Measurements from ENCODE around the gene SEZ6L.
A peak's percentile ranks its signal among the peaks of the same experiment; 100 is the strongest.
"Not testable (repeated sequence)": the region's sequence is repeated elsewhere in the genome, so short reads cannot be mapped to it uniquely, and the experiment has no call there.

Gene SEZ6L

DNA sequence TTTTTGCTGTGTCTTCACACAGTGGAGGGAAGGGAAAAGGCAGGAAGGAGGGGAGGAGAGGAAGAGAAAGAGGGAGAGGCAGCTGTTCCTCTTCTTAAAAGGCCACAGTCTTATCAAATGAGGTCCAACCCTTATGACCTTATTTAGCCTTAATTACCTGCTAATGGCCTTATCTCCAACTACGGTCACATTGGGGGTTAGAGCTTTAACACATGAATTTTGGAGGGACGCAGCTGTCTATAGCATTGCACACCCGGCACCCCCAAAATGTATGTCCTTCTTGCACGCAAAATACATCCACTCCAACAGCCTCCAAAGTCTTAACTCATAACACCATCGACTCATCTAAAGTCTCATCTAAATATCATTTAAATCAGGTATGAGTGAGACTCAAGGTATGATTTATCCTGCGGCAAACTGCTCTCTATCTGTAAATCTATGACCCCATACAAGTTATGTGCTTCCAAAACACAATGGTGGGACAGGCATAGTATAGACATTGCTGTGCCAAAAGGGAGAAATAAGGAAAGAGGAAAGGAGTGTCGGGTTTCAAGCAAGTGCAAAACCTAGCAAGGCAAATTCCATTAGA, 214.8 kb downstream of the SEZ6L start:
- no peak for DNase-seq (ENCODE audit: low spot score)

DNA sequence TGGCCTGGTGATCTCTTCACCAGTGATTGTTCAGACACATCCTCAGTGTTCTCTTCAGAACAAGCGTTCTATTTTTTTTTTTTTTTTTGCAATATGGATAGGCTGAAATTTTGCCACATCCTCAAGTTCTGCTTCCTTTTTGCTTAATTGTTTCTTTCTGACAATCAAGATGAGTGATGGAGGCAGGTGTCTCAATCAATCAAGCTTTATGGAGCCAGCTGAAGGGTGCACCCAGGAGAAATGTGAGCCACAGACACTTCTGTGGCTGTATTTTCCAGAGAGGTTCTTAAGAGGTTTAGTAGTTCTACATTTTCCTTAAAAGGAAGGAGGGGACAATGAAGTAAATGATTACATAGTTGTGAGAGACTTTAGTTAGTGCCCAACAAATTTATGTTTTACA, 215.9 kb downstream of the SEZ6L start:
- no peak for DNase-seq (ENCODE audit: low spot score)

DNA sequence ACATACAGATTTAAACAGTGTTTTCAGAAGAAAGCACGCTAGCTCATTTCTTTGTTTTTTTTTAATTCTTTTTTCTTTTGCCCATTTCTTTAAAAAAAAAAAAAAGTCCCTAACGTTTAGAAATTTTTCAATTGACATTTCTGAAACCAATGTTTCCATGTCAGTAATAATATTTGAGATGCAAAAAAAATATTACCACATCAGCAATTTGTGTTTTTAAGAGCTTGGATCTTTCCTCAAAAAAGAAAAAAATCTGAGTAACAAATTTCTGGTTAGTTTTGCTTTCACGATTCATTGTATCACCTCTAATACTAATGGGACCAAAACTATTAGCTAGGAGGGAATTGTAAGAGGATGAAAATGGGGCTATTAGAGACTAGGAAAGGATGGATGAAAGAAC, 219.9 kb downstream of the SEZ6L start:
- no peak for DNase-seq (ENCODE audit: low spot score)

DNA sequence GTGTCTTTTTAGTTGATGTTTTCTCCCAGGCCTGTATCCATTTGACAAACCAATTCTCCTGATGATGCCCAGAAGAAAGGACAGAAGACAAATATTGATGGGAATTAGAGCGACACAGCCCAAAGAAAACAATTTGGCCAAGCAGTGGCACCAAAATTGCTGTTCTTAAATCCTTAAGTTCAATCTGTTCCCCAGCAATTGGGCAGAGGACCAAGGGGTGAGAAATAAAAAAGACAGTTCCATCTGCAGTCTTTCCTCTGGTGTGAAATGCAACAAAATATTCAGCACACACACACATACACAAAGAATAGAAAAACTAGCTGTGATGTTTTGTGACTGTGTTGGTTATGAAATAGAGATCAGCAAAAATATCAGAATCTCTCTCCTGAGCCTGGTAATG, 221.8 kb downstream of the SEZ6L start:
- DNase-seq (ENCODE audit: low spot score) = no peak

DNA sequence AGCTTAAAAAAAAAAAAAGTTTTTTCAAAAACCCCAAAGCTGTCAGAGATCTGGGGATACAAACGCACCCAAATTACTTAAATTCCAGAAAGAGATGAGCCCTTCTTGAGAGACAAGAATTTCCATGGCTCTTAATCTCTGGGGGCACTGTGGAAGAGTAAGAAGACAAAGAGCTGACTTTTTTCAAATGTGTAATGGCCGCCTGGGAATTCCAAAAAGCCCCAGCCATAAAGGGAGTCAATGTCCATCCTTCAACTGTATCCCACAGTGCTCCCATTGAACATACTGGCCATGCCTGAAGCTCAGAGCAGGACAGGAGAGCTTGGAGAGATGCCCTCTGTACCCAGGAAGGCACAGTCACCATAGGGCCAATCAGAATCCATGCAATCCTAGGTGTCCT, 222.4 kb downstream of the SEZ6L start:
- no peak for DNase-seq (ENCODE audit: low spot score)

DNA sequence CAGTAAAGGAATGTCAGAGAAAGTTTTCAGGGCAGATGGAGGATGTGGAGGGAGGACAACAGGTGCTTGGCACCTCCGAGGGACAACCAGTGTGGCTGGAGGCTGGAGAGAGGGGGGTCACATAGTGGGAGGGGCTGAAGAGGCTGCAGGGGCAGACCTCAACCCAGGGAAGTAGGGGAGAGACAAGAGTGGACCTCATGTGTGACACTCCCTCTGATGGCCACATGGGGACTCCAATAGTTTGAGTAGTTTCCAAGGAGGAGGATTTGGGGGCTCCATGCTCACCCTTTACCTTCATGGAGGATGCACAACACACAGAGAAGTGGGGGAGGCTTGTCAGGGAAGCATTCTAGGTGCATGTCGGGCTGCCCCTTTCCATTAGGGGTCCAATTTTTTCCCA, 224.7 kb downstream of the SEZ6L start:
- peak; percentile 16 for DNase-seq (ENCODE audit: low spot score)

DNA sequence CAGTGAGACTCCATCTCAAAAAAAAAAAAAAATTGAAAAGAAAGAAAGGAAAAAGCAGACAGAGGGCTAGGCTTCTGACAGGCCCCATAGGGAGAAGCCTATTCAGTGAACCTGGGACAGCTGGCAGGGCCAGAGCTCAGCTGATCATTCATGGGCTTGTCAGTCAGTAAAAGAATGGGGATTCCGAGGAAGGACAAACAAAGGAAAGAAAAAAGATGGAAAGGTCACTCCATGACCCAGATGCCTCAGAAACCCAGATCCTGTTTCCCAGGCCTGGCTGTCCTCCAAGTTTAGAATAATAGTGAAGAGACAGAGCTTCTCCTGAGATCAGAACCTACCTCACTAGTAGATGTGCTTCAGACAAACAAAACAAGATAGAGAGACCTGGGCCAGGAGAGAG, 225.5 kb downstream of the SEZ6L start:
- no peak for DNase-seq (ENCODE audit: low spot score)

DNA sequence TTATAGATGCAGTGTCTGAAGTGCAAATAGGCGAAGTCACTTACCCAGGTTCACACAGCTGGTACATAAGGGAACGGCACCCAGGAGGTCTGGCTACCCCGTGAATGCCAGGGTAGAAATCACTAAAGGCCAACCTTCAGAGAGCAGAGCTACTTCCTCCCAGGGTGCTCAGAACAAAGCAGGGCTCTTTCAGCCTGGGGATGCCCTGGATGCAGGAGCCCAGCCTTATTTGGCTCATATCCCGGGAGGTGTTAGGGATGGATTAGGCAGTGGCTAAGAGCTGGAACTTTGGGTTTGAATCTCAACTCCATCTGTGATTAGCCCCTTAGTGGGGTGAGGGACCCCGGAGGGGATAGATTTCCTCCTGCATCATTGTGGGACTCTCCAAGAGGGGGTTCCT, 226.7 kb downstream of the SEZ6L start:
- DNase-seq (ENCODE audit: low spot score) = no peak

DNA sequence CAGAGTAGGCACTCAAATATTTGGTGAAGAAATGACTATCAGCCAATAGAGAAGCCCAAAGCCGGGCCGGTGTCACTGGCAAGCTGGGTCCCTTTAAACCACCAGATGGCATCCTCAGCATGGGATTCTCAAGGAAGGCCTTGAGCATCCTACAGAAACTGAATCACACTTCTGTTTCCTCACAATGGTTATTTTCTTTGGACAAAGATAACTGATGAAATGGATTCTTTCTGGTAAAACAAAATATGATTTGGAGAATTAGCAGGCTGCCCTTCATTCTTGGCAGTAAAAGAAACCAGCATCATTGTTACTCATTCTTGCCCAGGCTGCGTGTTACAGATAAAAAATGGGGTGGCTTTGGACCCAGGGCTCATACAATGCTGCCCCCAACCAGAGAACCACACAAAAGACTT, 229.5 kb downstream of the SEZ6L start:
- no peak for DNase-seq (ENCODE audit: low spot score)

DNA sequence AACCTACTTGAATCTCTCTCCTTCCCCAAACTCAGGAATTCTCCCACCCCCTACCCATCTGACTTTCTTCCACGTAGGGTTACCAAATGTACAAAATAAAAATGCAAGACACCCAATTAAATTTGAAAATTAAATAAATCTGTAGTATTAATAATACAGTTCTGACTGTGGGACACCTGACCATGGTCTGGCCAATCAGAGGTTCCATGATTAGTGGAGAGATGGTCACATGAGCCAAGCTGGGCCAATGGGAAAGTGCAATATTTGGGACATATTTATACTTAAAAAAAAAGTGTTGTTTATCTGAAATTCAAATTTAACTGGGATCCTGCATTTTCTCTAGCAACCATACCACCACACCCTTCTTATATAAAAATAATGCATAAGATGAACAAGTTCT, 230.0 kb downstream of the SEZ6L start:
- no peak for DNase-seq (ENCODE audit: low spot score)

DNA sequence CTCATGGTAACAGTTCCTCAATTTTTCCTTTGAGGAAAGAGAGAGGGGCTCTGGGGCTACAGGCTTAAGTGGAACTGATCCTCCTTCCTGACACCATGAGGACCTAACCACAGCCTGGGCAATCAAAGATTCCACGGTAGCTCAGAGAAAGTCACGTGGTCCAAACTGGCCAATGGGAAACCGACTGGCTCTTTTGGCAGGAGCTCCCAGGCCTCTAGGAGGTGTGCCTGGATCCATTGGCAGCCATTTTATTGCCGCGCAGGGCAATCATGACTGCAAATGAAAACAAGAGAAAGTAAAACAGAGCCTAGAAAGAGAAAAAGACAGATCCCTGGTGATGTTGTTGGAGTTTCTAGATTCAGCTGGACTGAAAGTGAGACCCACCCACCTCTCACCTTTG, 232.5 kb downstream of the SEZ6L start:
- no peak for DNase-seq (ENCODE audit: low spot score)

DNA sequence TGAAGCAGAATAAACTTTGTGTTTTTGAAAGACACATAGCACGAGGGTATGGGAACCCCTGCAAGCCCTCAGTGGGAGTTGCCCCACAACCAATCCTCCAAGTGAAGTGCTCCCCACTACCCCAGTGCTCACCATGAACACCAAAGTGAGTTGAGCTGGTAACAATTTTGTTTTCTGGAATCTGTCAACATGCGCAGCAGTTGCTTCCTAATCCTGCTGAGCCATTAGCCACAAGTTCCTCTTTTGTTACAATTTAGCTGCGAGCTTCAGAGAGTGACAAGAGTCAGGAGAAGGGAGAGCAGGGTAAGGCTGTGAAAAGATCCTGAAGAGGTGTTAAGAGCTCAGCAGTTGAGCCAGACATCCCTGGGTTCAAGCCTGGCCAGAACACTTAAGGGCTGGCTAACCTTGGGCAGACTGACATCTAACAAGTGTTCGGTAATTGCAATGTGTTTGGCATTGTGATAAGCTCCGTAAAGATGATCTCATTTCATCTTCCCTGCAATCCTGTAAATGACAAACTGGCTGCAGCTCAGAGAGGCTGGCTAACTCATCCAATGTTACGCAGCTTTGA, 235.7 kb downstream of the SEZ6L start:
- DNase-seq (ENCODE audit: low spot score) = no peak

DNA sequence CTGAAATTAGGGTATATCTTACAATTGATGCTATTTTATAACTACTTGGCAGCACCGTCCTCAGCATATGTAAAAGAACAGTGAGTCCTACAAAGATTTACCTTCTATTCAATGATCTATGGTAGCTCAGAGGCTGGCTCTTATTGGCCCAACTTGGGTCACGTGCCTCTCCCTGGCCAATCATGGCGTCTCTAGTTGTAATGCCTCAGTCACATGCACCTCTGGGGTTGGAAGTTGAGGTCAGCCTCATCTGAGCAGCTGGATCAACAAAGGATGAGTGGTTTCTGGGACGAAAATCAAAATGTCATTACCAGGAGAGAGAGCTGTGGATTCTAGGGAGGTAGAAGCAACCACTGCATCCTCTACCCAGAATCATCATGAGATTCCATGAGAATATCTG, 236.9 kb downstream of the SEZ6L start:
- no peak for DNase-seq (ENCODE audit: low spot score)

DNA sequence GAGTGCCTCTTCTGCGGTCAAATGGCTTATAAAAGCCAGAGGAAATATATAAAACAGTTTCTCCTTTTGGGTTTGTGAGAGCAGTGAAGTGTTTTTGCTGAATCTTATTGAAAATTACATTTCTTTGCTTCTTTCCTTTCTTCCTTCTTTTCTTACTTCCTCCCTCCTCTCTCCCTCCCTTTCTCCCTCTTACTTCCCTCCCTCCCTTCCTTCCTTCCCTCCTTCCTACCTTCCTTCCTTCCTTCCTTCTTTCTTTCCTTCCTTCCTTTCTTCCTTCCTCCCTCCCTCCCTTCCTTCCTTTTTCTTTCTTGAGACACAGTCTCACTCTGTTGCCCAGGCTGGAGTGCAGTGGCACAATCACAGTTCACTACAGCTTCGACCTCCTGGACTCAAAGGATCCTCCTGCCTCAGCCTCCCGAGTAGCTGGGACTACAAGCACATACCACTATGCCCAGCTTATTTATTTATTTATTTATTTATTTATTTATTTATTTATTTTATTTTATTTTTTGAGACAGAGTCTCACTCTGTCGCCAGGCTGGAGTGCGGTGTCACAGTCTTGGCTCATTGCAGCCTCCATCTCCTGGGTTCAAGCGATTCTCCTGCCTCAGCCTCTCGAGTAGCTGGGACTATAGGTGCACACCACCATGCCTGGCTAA, 239.4 kb downstream of the SEZ6L start:
- not testable (repeated sequence) for DNase-seq (ENCODE audit: low spot score)

DNA sequence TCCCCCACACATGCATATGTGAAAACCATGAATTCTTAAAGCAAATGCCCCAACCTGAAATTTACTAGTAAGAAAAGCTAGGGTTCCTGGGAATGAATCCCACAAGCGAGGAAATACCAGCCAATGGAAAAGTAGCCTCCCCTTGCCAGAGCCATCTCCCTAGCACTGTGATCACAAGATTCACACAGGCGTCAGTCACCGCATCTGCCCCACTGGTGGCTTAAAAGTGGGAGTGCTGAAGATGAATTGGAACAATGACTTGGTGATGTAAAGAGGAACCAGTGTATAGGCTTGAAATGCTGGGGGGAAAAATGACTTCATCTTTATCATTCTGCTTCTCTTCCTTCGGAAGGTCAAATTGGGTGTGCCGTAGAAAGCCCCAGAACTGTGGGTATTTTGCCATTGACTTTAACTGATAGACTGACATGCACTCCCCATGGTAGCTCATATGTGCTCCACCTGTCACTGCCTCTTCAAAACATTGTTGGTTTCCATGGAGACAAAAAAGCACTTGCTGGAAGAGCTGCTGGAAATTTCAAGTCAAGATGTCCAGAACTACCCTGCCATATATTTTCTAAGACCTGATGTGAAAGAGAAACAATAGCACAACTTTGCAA, 240.6 kb downstream of the SEZ6L start:
- DNase-seq (ENCODE audit: low spot score) = no peak

DNA sequence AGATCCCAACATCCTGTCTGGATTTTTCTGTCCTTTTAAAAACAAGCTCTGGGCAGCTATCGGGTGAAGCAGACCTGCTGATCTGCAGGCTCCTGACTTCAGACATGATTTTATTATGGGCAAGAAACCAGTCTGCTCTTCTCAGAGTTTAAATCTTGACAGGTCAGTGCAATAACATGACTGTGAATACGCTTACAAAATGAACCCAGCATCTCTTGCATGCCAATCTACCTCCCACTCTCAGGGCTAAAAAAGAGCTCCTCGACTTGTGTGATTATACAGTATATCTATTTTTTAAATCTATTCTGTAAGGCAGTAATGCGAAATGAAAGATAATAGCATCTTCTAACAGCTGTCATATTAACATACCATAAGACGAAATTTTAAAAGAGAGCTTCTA, 241.1 kb downstream of the SEZ6L start:
- no peak for DNase-seq (ENCODE audit: low spot score)

DNA sequence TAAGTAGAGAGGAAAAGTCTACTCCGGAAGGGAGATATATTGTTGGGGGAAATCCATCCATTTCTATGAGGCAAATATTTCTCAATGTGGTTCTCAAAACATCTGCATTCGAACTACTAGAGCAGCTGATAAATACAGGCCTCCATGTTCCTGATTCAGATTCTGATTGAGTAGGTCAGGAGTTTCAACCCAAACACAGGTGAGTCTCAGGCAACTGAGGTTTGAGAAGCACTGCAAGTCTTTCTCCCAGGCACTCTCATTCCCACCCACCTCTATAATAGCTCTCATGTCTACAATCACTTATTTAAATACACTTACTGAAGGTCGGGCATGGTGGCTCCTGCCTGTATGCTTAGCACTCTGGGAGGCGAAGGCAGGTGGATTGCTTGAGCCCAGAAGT, 245.1 kb downstream of the SEZ6L start:
- no peak for DNase-seq (ENCODE audit: low spot score)

DNA sequence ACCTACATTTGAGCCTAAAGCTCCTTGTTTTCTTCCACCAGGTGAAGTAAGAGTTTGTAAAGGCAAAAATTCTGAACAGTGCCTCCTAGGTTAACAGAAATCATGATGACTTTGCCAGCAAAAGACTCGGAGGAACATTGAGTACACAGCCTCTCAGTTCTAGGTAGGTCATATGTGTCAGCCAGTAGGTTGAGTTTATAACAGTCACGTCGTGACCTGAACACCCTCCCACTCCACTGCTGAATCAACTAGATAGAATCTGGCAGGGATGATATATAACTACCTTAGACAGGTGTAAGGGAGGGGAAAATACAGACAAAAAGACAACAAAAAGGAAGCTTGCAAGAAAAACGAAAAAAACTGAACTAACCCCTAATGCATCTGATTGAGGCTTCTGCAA, 247.0 kb downstream of the SEZ6L start:
- no peak for DNase-seq (ENCODE audit: low spot score)

DNA sequence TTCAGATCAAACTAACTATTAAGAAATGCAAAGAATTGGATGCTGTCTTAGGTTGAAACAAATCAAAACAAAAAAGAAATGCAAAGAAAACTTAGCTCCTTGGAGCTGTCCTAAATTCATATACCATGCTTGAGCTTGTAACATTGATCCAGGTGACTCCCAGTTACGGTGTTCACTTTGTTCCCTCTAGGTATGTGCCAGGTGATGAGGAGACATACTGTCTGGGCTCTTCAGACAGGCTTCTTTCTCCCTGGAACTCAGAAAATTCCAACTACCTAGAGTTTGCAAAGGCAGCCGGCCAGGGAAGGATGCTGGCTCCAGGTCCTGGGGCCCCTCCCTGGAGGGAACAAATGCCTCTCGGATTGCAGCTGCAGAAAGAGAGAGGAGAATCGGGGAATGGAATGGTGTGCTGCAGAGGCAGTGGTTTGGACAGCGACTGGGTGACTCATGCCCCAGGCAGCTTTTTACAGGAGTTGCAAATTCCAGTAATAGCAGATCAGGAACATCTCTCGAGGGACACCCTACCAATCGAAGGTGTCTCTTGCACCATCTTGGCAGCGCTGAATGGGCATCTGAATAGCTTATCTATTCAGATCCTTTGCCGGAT, 247.5 kb downstream of the SEZ6L start:
- no peak for DNase-seq (ENCODE audit: low spot score)

DNA sequence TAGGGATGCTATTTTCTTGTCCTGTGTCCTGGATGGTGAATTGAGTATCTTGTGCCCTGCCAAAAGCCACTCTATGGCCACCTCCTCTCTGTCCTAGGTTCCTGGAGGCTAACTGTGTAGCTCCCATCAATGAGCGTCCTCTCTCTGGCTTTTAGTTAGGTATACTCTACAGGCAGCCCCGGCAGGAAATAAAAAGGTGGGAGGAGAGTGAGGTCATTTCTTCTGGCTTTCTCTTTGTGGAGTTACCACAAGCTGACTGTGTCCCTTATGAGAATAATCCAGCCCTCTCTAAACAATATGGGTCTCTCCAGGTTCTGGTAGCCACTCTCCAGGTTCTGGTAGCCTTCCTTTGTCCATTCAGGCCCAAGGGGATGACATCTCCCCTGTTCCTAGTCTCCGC, 248.1 kb downstream of the SEZ6L start:
- DNase-seq (ENCODE audit: low spot score) = no peak

DNA sequence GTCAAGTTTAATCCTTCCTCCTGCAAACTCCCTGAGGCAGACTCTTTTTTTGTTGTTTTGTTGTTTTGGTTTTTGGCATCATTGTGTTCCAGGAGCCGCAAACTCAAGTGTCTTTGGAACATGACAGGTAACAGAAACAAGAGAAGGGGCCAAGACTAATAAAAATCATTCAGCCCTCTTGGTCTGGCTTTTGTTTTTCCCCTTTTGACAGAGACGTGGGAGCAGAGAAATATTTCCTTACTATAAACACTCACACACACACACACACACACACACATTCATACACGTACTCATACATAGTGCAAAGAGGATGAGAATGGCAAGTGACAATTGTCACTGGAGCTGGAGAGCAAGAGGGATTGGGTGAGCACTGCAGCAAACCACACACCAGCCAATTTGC, 249.4 kb downstream of the SEZ6L start:
- DNase-seq (ENCODE audit: low spot score) = no peak

DNA sequence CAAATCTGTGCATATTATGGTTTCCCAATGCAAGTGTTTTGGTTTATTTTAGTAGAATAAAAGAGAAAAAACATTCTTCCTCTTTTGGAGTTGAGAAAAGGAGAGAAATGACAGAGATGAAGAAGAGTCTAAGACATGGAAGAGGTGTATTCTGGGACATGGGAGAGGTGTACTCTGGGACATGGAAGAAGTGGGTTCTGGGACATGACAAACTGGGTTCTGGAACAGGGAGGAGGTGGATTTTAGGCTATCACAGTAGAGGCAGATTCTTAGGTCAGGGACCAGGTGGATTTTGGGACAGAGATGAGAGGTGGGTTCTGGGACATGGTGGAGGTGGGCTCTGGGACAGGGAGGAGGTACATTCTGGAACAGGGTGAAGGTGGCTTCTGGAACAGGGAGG, 257.7 kb downstream of the SEZ6L start:
- no peak for DNase-seq (ENCODE audit: low spot score)

Measured in HuH-7 (cell line).